HCT116 (cell line): Measurements from ENCODE around the gene TMC2. TPM values are rescaled to one million over a fixed set of nuclear protein-coding genes. Genes with fewer than 3 reads are reported as not detected.

Experiments
- ATAC-seq: fragments of 200-7000 bp; cut with Tn5 transposase; 2 replicates; pipeline ENCODE4 v1.9.1; 2020; ENCODE audit warnings: mild to moderate bottlenecking, moderate library complexity
- BruUV-seq: library from RNA; stranded (reverse); fragments of 400-500 nt; replicated peaks from 2 replicates; lab custom pipeline; 2021; lab: Mats Ljungman, UMichigan
- CTCF ChIA-PET: fragments of 300-600 bp; sonication (Branson Sonifier 250); formaldehyde crosslinking; loops from one replicate; lab custom pipeline; 2021; ENCODE audit warnings: antibody characterized with exemption; lab: Charles Lee
- POLR2A ChIA-PET: fragments of 300-600, 350-600 bp; sonication (Branson Sonifier 250); formaldehyde crosslinking; loops from one replicate; lab custom pipeline; 2021; ENCODE audit warnings: antibody characterized with exemption; lab: Charles Lee
- RAD21 ChIA-PET, 2 experiments: fragments of 300-600 bp; sonication (Branson Sonifier 250); formaldehyde crosslinking; loops; one replicate each; lab custom pipeline; 2023; ENCODE audit warnings: low total read pairs in 2 of 2; ENCODE audit not compliant: uncharacterized antibody in 2 of 2, unreplicated experiment in 2 of 2, low non-redundant PET in 1 of 2; lab: Charles Lee
- DNase-seq: peaks from one replicate; pipeline ENCODE4 v3.0.0-alpha.2; 2010; ENCODE audit warnings: low read depth, low spot score
- H2AFZ ChIP-seq: fragments of 200-600 bp; shearing (Covaris generic), sonication (generic); 2 replicates; pipeline ENCODE4 v1.6.1; 2017; ENCODE audit warnings: low read depth, mixed run types, mixed read lengths, antibody characterized with exemption, low read length; ENCODE audit not compliant: poor library complexity, severe bottlenecking
- H3K27ac ChIP-seq: 2 replicates; pipeline ENCODE4 v1.5.1; 2012; ENCODE audit warnings: low read depth, low read length
- H3K27me3 ChIP-seq: fragments of 200-600 bp; sonication (generic); 2 replicates; pipeline ENCODE4 v1.6.1; 2016; ENCODE audit warnings: mixed run types, low read length, mixed read lengths; ENCODE audit not compliant: insufficient read depth
- H3K36me3 ChIP-seq, 2 experiments: fragments of 200-500 bp in 1 of 2; fragments of 200-600 bp in 1 of 2; sonication (Bioruptor generic) in 1 of 2; sonication (generic) in 1 of 2; 2 replicates each; pipeline versions ENCODE4 v1.5.1 to v1.6.1; 2014 to 2016; ENCODE audit warnings: low read length in 2 of 2, inconsistent platforms in 1 of 2, mixed read lengths in 1 of 2, mixed run types in 1 of 2; ENCODE audit not compliant: insufficient read depth in 2 of 2, control insufficient read depth in 1 of 2
- H3K4me1 ChIP-seq, 2 experiments: fragments of 200-600 bp in 1 of 2; sonication (generic) in 1 of 2; 2 replicates each; pipeline versions ENCODE4 v1.5.1 to v1.6.1; 2012 to 2017; ENCODE audit warnings: low read length in 2 of 2, inconsistent platforms in 1 of 2, mild to moderate bottlenecking in 1 of 2, mixed read lengths in 1 of 2, mixed run types in 1 of 2, moderate library complexity in 1 of 2; ENCODE audit not compliant: insufficient read depth in 2 of 2, control insufficient read depth in 1 of 2
- H3K4me2 ChIP-seq: fragments of 200-600 bp; sonication (generic); 2 replicates; pipeline ENCODE4 v1.6.1; 2017; ENCODE audit warnings: mixed run types, low read length, mixed read lengths
- H3K4me3 ChIP-seq, 2 experiments: fragments of 200-600 bp in 1 of 2; sonication (generic) in 1 of 2; replicated peaks in 1 of 2; 2 replicates each; pipeline ENCODE4 v1.5.1; 2011 to 2016; ENCODE audit warnings: low read length in 2 of 2, control low read depth in 1 of 2, low read depth in 1 of 2, mild to moderate bottlenecking in 1 of 2, mixed read lengths in 1 of 2, mixed run types in 1 of 2
- H3K79me2 ChIP-seq: fragments of 200-600 bp; sonication (generic); 2 replicates; pipeline ENCODE4 v1.6.1; 2017; ENCODE audit warnings: mild to moderate bottlenecking, mixed run types, low read length, moderate library complexity, mixed read lengths; ENCODE audit not compliant: insufficient read depth
- H3K9ac ChIP-seq: fragments of 200-600 bp; sonication (generic); 2 replicates; pipeline ENCODE4 v1.6.1; 2016; ENCODE audit warnings: low read length, mixed read lengths
- H3K9me2 ChIP-seq: fragments of 200-600 bp; sonication (generic), shearing (Covaris generic); 2 replicates; pipeline ENCODE4 v1.6.1; 2017; ENCODE audit warnings: mixed run types, mild to moderate bottlenecking, moderate library complexity; ENCODE audit not compliant: insufficient read depth
- H3K9me3 ChIP-seq, 2 experiments: fragments of 200-500 bp in 1 of 2; fragments of 200-600 bp in 1 of 2; sonication (Bioruptor generic) in 1 of 2; sonication (generic) in 1 of 2; 2 replicates each; pipeline ENCODE4 v1.6.1; 2014 to 2017; ENCODE audit warnings: low read length in 2 of 2, mixed read lengths in 2 of 2, inconsistent platforms in 1 of 2, low read depth in 1 of 2, mild to moderate bottlenecking in 1 of 2, mixed run types in 1 of 2, moderate library complexity in 1 of 2; ENCODE audit not compliant: control insufficient read depth in 1 of 2, insufficient read depth in 1 of 2
- H4K20me1 ChIP-seq: fragments of 200-600 bp; sonication (generic), shearing (Covaris generic); 2 replicates; pipeline ENCODE4 v1.6.1; 2017; ENCODE audit warnings: mixed run types, mild to moderate bottlenecking, moderate library complexity; ENCODE audit not compliant: insufficient read depth
- CBX3 ChIP-seq: IDR thresholded peaks from 2 replicates; pipeline ENCODE4 v1.6.1; 2012; ENCODE audit warnings: low read depth
- CEBPB ChIP-seq: IDR thresholded peaks from 2 replicates; pipeline ENCODE4 v1.6.1; 2012; ENCODE audit warnings: low read depth
- EZH2 ChIP-seq: fragments of 200-600 bp; sonication (generic); IDR thresholded peaks from 2 replicates; pipeline ENCODE4 v1.6.1; 2017; ENCODE audit warnings: antibody characterized with exemption, mixed run types
- EZH2phosphoT487 ChIP-seq: fragments of 200-600 bp; IDR thresholded peaks from 2 replicates; pipeline ENCODE4 v1.6.1; 2018; ENCODE audit warnings: antibody characterized with exemption, borderline replicate concordance
- FOSL1 ChIP-seq: IDR thresholded peaks from 2 replicates; pipeline ENCODE4 v1.6.1; 2012; ENCODE audit warnings: low read depth
- JUND ChIP-seq: IDR thresholded peaks from 2 replicates; pipeline ENCODE4 v1.6.1; 2012
- POLR2A ChIP-seq: IDR thresholded peaks from 2 replicates; pipeline ENCODE4 v1.7.0; 2011; ENCODE audit warnings: borderline replicate concordance; ENCODE audit not compliant: insufficient read depth, insufficient read length; ENCODE audit errors: extremely low read depth
- POLR2AphosphoS5 ChIP-seq: IDR thresholded peaks from 2 replicates; pipeline ENCODE4 v1.6.1; 2011; ENCODE audit warnings: mild to moderate bottlenecking, low read depth, low read length, moderate library complexity
- SIN3A ChIP-seq: IDR thresholded peaks from 2 replicates; pipeline ENCODE4 v1.6.1; 2012; ENCODE audit warnings: low read depth
- SRF ChIP-seq: IDR thresholded peaks from 2 replicates; pipeline ENCODE4 v1.6.1; 2012; ENCODE audit warnings: low read depth
- TCF7L2 ChIP-seq: IDR thresholded peaks from 2 replicates; pipeline ENCODE4 v1.7.0; 2011; ENCODE audit warnings: borderline replicate concordance, inconsistent platforms; ENCODE audit not compliant: insufficient read depth, insufficient read length; ENCODE audit errors: extremely low read depth
- YY1 ChIP-seq: IDR thresholded peaks from 2 replicates; pipeline ENCODE4 v1.6.1; 2011; ENCODE audit warnings: low read length, low read depth, moderate library complexity, mild to moderate bottlenecking; ENCODE audit not compliant: insufficient replicate concordance; ENCODE audit errors: extremely low read depth
- ZFX ChIP-seq: fragments of 450-650 bp; IDR thresholded peaks from 2 replicates; pipeline ENCODE4 v1.6.1; 2017
- ZNF274 ChIP-seq: fragments of 200-500 bp; sonication (Bioruptor generic); IDR thresholded peaks from 2 replicates; pipeline ENCODE4 v1.6.1; 2014; ENCODE audit warnings: mild to moderate bottlenecking, low read depth, low read length, inconsistent platforms
- intact Hi-C: fragments of 100-400 bp; cut with micrococcal nuclease; formaldehyde crosslinking; loops from 2 replicates; pipeline ENCODE4 v1.10.0; 2022
- total RNA-seq: library from RNA; stranded (reverse); gene quantifications from one replicate; pipeline ENCODE4 v1.2.1, GENCODE V29; 2021; ENCODE audit not compliant: unreplicated experiment
- TF ChIP-seq, protein P1 (sequence below): IDR thresholded peaks from 2 replicates; pipeline ENCODE4 v1.6.1; 2011; ENCODE audit warnings: mild to moderate bottlenecking, low read length, moderate library complexity; ENCODE audit not compliant: insufficient replicate concordance; ENCODE audit errors: extremely low read depth

TMC2 gene
- total RNA-seq, 1 experiment from 2014 or later = not detected

DNA sequence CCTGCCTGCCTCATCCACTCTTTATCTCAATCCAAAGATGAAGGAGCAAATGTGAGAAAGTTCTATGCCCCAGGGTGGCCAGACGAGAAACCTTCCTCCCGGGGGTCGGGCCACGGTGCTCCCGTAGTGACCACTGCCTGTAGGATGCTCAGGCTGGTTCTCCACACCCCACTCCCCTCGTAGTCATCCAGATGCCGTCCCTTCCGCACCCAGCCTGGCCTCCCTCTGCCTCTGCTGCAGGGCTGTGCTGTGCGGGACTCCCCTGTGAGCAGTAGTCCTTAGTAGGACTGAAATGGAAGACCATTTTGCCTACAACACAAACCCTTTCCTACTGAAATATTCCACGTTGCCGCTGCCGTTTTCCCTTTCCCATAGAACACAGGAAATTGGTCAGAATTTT is 2.0 kb downstream of the TMC2 start:
- POLR2A ChIA-PET = no interaction called here
- DNase-seq (no peak), ATAC-seq (no peak)
- intact Hi-C loops = no loop called here
- no peak overlapping the region for H3K4me3 ChIP-seq
- no peaks in the 10 kb centered on the region for H3K9me3 ChIP-seq
- H3K9me2 ChIP-seq = no peaks in the 10 kb centered on the region
- no peak overlapping the region for H3K9ac ChIP-seq
- H3K4me1 ChIP-seq = no peaks in the 10 kb centered on the region
- H3K27me3 ChIP-seq = peaks cover 15% of the 10 kb centered on the region; the same call in 1 of the 2 replicates
- no peak for TF ChIP-seq EZH2
- no peak for TF ChIP-seq EZH2phosphoT487
- no peak for TF ChIP-seq YY1
- TF ChIP-seq SIN3A = no peak
- TF ChIP-seq JUND = no peak
- no peak for TF ChIP-seq POLR2AphosphoS5
- TF ChIP-seq FOSL1 = no peak
- no peak for TF ChIP-seq ZFX
- TF ChIP-seq ZNF274 = no peak
- TF ChIP-seq, protein P1, sequence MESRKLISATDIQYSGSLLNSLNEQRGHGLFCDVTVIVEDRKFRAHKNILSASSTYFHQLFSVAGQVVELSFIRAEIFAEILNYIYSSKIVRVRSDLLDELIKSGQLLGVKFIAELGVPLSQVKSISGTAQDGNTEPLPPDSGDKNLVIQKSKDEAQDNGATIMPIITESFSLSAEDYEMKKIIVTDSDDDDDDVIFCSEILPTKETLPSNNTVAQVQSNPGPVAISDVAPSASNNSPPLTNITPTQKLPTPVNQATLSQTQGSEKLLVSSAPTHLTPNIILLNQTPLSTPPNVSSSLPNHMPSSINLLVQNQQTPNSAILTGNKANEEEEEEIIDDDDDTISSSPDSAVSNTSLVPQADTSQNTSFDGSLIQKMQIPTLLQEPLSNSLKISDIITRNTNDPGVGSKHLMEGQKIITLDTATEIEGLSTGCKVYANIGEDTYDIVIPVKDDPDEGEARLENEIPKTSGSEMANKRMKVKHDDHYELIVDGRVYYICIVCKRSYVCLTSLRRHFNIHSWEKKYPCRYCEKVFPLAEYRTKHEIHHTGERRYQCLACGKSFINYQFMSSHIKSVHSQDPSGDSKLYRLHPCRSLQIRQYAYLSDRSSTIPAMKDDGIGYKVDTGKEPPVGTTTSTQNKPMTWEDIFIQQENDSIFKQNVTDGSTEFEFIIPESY = no peak
- TF ChIP-seq CEBPB = no peak
- TF ChIP-seq POLR2A = no peak
- TF ChIP-seq SRF = no peak
- no peak for TF ChIP-seq TCF7L2
- TF ChIP-seq CBX3 = no peak
- no peak overlapping the region for H3K27ac ChIP-seq
- no peak overlapping the region for H2AFZ ChIP-seq
- BruUV-seq = no TSS peak
- no peak overlapping the region for H3K4me2 ChIP-seq
- H3K79me2 ChIP-seq = no peaks in the 10 kb centered on the region
- H3K36me3 ChIP-seq = no peaks in the 10 kb centered on the region
- CTCF ChIA-PET = interaction anchor here (3.8 kb wide), 1 partner anchor 16 kb away, joined by 22 read pairs; no protein-coding TSS in a partner anchor
- RAD21 ChIA-PET = no interaction called here
- no peaks in the 10 kb centered on the region for H4K20me1 ChIP-seq
